GM18505 (cell line): ENCODE measurements around the gene DNAH7.

ENCODE experiments used
- ATAC-seq: cut with Tn5 transposase; IDR thresholded peaks from one replicate; pipeline ENCODE4 v1.9.1; 2021; ENCODE audit not compliant: unreplicated experiment
- POLR2A ChIP-seq: IDR thresholded peaks from 4 replicates; pipeline ENCODE4 v1.6.1; 2011; ENCODE audit warnings: borderline replicate concordance; ENCODE audit not compliant: insufficient read depth, insufficient read length; ENCODE audit errors: extremely low read depth

The DNAH7 gene

DNA sequence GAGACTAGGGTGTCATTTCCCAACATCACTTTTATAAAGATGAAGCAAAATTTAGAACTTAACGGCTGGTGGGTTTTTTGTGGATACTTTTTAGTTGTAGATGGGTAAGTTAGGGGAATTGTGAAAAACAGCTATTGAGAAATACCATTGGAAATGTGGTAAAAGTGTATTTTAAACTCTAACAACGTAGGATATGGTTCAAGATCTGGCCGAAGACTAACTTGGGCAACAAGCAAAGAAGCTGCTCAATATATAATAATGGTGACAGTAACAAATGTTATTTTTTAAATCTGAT lies 1.6 kb downstream of the DNAH7 start:
- no peak for TF ChIP-seq POLR2A
- no peak for ATAC-seq

DNA sequence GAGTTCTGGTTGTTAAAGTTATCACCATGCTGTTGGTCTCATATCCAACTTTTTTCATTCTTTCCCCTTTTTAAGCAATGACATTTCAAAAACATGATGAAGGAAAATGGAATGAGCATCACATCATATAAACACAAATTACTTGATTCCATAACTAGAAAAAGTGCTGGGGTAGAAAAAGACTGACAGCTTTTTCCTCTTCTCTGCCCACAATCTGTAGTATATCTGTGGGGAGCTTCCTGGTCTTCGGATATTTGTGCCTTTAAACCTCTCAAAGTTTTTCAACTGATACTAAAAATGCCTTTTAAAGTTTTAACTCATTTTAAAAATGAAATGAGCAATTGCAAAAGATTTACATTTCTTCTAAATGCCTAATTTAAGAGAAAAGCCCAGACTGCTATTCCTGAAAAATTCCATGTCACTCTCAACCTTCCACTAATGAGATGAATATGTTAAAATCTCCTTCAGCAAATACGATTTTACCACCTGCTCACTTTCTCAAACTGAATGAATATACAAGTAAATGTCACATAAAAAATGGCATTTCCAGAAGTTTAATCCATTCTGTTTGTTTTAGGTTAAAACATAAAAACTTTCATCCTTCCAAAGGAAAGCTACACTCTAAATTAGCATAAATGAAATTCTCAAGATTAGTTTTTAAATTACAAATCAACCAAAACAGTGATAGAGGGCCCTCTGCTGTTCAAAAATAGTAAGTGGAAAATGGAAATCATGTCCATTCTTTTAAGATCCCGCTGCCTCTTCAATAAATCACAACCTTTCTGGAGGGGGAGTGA lies 2.1 kb downstream of the DNAH7 start:
- no peak for TF ChIP-seq POLR2A
- ATAC-seq, result no peak

GRCh38 chr2:196063773-196064172 lies 4.9 kb downstream of the DNAH7 start:
- TF ChIP-seq POLR2A, result no peak
- no peak for ATAC-seq

DNA sequence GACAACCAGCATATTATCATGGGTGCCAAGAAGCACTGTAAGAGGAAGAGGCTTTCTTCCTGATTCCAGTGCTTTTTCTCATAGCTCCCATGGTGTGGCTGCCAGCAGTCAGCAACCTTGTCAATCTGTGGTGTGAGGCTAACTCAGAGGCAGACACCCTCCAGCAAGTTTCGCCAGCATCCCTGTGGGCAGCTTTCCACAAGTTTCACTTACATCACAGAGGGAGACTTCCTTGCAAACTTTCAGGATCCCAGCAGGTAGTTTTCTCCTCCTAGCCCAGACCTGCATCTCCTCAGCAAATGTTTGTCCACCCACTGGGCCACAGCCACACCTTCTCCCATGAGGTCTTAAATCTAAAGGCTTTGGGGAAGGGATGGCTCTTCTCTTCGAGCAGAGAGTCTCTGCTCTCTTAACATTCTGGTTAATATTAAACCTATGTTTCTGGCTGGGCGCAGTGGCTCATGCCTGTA lies 9.1 kb downstream of the DNAH7 start:
- ATAC-seq, result no peak

DNA sequence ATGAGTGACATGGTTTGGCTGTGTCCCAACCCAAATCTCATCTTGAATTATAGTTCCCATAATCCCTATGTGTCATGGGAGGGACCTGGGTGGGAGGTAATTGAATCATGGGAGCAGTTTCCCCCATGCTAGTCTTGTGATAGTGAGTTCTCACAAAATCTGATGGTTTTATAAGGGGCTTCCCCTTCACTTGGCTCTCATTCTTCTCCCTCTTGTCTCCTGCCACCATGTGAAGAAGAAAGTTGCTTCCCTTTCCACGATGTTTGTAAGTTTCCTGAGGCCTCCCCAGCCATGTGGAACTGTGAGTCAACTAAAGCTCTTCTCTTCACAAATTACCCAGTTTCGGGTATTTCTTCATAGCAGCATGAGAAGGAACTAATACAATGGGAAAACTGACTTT lies 14.0 kb downstream of the DNAH7 start:
- no peak for ATAC-seq
- TF ChIP-seq POLR2A, result no peak

More for the DNA sequence above, 9.1 kb downstream of the DNAH7 start:
- no peak for TF ChIP-seq POLR2A

- TF ChIP-seq POLR2A, result no peak
- peak; percentile 46 for ATAC-seq
Measured at GRCh38 chr2:196046123-196046917, 22.3 kb downstream of the DNAH7 start.

DNA sequence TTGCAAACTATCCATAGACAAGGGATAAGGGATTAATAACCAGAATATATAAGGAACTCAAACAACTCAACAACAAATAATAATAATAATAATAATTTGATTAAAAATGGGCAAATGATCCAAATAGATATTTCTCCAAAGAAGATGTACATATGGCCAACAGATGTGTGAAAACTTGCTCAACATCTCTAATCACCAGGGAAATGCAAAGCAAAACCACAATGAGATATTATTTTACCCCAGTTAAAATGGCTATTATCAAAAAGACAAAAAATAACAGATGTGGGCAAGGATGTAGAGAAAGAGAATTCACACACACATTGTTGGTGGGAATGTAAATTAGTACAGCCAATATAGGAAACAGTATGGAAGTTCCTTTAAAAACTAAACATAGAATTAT lies 26.9 kb downstream of the DNAH7 start:
- no peak for ATAC-seq
- no peak for TF ChIP-seq POLR2A

- no peak for ATAC-seq
- TF ChIP-seq POLR2A, result no peak
Measured at GRCh38 chr2:196040218-196040617, 28.4 kb downstream of the DNAH7 start.

- no peak for ATAC-seq
- TF ChIP-seq POLR2A, result no peak
Measured at GRCh38 chr2:196036442-196036841, 32.2 kb downstream of the DNAH7 start.

DNA sequence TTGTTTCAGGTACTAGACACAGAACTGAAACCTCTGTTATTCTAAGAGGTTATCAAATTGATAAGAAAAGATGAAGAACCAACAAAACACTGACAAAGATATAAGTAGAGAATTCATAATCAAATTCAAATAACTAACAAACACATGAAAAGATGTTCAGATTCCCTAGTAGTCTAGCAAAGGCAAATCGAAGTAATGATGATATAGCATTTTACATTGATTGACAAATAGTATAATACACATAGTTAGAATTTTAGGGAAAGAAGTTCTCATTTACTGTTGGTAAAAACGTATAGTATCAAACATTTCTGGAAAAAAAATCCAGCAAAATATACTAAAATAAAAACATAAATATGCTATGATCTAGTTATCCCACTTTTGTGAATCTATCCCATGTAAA lies 50.6 kb downstream of the DNAH7 start:
- no peak for TF ChIP-seq POLR2A

DNA sequence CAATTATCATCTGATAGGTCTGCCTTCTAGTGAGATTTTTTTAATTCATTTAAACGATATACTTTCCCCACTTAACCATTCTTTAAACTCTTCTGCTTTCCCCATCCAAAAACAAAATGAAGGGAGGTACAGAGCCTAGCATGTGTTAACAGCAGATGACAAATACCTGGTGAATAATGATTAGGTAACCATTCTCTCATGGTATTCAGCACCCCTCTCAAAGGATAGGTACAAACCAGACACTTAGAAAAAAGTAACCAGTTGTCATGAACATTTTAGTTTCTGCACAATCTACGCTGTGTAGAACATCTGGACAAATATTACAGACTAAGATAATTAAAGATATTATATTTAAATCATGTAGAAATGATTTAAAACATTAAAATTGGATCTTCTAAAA lies 56.3 kb downstream of the DNAH7 start:
- no peak for ATAC-seq
- TF ChIP-seq POLR2A, result no peak

More for the DNA sequence above, 50.6 kb downstream of the DNAH7 start:
- ATAC-seq, result no peak

DNA sequence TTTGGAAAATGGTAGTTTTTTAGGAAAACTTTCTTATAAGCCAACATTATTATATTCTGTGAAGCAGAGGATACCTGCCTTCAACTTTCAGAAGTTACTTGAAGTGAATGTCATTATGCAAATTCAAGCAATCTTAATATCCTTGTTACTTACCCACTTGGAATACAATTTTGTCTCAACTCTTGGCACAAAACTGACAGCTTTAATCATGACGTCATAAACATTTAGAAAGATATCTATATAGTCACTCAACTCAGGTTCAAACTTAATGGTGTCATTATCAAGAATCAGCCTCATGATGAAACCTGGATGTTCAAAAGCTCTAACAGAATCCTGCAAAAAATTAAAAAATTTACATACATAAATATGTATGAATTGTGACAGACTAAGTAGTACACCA lies 68.1 kb downstream of the DNAH7 start:
- TF ChIP-seq POLR2A, result no peak
- ATAC-seq, result no peak

DNA sequence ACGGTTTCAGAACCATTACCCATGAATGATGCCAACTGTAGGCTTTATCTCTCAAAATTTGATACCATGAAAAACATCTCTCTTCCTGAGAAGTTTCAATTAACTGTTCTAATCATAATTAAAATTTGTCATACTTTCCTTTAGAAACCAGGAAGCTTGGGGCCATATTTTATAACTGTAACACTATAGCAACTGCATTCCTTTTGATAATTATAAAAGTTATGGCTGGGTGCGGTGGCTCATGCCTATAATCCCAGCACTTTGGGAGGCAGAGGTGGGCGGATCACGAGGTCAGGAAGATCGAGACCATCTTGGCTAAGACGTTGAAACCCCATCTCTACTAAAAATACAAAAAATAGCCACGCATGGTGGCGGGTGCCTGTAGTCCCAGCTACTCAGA lies 70.6 kb downstream of the DNAH7 start:
- no peak for TF ChIP-seq POLR2A
- no peak for ATAC-seq

DNA sequence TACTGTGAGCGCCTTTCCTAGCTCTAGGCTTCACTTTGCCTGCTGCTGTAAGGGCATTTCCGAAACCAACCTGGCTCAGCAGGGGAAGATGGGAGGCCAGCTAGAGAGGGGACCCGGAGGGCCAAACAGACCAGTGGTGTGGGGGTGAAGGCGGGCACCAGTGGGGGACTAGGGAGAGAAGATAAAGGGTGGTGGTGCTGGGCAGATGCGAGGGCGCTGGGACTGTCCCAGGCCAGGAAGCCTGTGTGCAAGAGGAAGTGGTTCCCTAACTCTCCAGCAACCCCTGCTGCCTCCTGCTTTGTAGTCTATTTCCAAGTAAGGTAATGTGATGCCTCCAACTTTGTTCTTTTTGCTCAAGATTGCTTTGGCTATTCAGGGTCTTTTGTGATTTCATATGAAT lies 73.1 kb downstream of the DNAH7 start:
- TF ChIP-seq POLR2A, result no peak
- no peak for ATAC-seq
